ENCODE results near the gene CSMD2.

The CSMD2 gene

GRCh38 chr1:33902486-33903209, 262.4 kb downstream of the CSMD2 start:
- H2AFZ ChIP-seq (ENCODE audit: low read depth, low read length) = no peak overlapping the region
- peaks cover 7% of the 10 kb centered on the region for H3K27me3 ChIP-seq (ENCODE audit: insufficient read depth, low read length)
- H3K36me3 ChIP-seq (ENCODE audit: insufficient read depth, low read length) = no peaks in the 10 kb centered on the region
- H3K4me3 ChIP-seq (ENCODE audit: low read length) = no peak overlapping the region
- no peaks in the 10 kb centered on the region for H3K9me3 ChIP-seq (ENCODE audit: low read length)
- no peaks in the 10 kb centered on the region for H3K4me1 ChIP-seq (ENCODE audit: insufficient read depth, low read length)

- no peaks in the 10 kb centered on the region for H3K36me3 ChIP-seq (ENCODE audit: insufficient read depth, low read length)
- peaks cover 7% of the 10 kb centered on the region for H3K27me3 ChIP-seq (ENCODE audit: insufficient read depth, low read length)
- H3K4me1 ChIP-seq (ENCODE audit: insufficient read depth, low read length) = no peaks in the 10 kb centered on the region
- no peaks in the 10 kb centered on the region for H3K9me3 ChIP-seq (ENCODE audit: low read length)
- H3K4me3 ChIP-seq (ENCODE audit: low read length) = no peak overlapping the region
- no peak overlapping the region for H2AFZ ChIP-seq (ENCODE audit: low read depth, low read length)
Measured at GRCh38 chr1:33899746-33900145, 265.3 kb downstream of the CSMD2 start.

DNA sequence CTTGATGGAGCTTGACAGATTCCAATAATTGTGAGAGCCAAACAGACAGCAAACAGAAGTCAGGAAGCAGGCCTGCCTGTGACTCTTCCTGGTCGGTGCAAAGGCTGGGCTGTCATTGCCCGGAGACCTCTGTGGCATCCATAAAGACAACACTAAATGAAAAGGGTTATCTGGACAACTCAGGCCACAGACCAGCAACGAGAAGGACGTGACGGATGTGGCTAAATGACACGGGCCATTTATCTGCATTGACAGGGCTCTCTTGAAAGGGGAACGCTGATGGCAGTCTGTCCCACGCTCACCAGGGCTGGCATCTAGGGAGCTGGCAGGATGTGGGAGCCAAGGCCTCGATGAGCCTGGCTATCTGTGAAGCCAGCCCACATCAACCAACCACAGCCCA, 266.1 kb downstream of the CSMD2 start:
- H3K4me3 ChIP-seq (ENCODE audit: low read length) = no peak overlapping the region

GRCh38 chr1:33898406-33898805, 266.6 kb downstream of the CSMD2 start:
- no peak overlapping the region for H2AFZ ChIP-seq (ENCODE audit: low read depth, low read length)
- no peaks in the 10 kb centered on the region for H3K36me3 ChIP-seq (ENCODE audit: insufficient read depth, low read length)
- no peaks in the 10 kb centered on the region for H3K9me3 ChIP-seq (ENCODE audit: low read length)
- H3K4me1 ChIP-seq (ENCODE audit: insufficient read depth, low read length) = no peaks in the 10 kb centered on the region
- peaks cover 5% of the 10 kb centered on the region for H3K27me3 ChIP-seq (ENCODE audit: insufficient read depth, low read length)
- no peak overlapping the region for H3K4me3 ChIP-seq (ENCODE audit: low read length)

More for the DNA sequence above, 266.1 kb downstream of the CSMD2 start:
- H3K9me3 ChIP-seq (ENCODE audit: low read length) = no peaks in the 10 kb centered on the region
- no peaks in the 10 kb centered on the region for H3K4me1 ChIP-seq (ENCODE audit: insufficient read depth, low read length)
- H3K36me3 ChIP-seq (ENCODE audit: insufficient read depth, low read length) = no peaks in the 10 kb centered on the region
- H2AFZ ChIP-seq (ENCODE audit: low read depth, low read length) = no peak overlapping the region
- peaks cover 7% of the 10 kb centered on the region for H3K27me3 ChIP-seq (ENCODE audit: insufficient read depth, low read length)

DNA sequence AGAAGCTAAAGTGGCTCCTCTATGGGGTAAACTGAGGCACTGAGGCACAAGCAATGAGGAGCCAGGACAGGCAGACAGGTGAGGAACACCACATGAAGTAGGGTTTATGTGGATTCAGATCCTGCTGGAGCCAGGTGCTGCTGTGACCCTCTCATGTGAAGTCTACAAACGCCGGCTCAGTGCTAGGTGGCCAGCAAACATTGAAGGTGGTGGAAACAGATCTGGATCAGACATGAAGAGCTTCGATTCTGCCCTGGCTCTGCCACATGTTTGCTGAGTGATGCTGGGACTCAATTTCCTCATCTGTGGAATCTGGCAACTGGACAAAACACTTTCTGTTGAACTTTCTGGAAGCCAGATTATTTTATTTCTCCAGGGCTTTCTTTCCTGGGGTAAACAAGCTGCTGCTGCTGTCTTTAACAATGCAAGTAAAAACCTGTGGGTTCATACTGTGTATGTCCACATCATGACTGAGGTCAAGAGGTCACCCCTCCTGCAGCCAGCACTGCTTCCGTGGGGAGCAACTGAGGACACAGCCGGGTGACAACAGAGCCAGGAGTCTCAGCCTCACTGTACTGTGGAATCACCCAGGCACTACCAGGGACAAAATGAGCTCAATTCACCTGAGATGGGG, 267.8 kb downstream of the CSMD2 start:
- H3K27me3 ChIP-seq (ENCODE audit: insufficient read depth, low read length) = peaks cover 4% of the 10 kb centered on the region
- H3K4me3 ChIP-seq (ENCODE audit: low read length) = no peak overlapping the region
- H3K4me1 ChIP-seq (ENCODE audit: insufficient read depth, low read length) = no peaks in the 10 kb centered on the region
- H3K9me3 ChIP-seq (ENCODE audit: low read length) = no peaks in the 10 kb centered on the region
- no peaks in the 10 kb centered on the region for H3K36me3 ChIP-seq (ENCODE audit: insufficient read depth, low read length)
- no peak overlapping the region for H2AFZ ChIP-seq (ENCODE audit: low read depth, low read length)

DNA sequence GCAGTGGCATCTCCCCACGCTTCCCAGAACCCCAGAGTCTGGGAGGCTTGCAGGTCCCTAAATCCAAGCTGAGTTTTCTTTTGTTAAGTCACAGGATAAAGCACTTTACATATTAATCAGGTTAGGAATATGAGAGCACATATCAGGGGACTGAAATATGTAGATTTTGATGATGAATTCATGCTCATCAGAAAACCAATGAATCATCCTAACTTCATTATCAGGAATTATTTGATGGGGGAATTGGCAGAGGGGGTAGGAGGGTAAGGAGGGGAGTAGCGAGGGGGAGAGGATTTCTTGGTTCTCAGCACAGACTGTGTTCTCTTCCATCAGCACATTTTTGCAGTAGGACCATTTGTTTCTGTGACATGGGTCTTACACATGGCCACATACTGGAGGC, 269.1 kb downstream of the CSMD2 start:
- no peaks in the 10 kb centered on the region for H3K9me3 ChIP-seq (ENCODE audit: low read length)
- H2AFZ ChIP-seq (ENCODE audit: low read depth, low read length) = no peak overlapping the region
- no peaks in the 10 kb centered on the region for H3K36me3 ChIP-seq (ENCODE audit: insufficient read depth, low read length)
- H3K27me3 ChIP-seq (ENCODE audit: insufficient read depth, low read length) = peaks cover 4% of the 10 kb centered on the region
- H3K4me3 ChIP-seq (ENCODE audit: low read length) = no peak overlapping the region
- no peaks in the 10 kb centered on the region for H3K4me1 ChIP-seq (ENCODE audit: insufficient read depth, low read length)

- Histone ChIP-seq H2AFZ (ENCODE audit: low read depth, low read length) (no peak overlapping the region), H3K4me1 (ENCODE audit: insufficient read depth, low read length) (no peaks in the 10 kb centered on the region), H3K9me3 (ENCODE audit: low read length) (no peaks in the 10 kb centered on the region), H3K27me3 (ENCODE audit: insufficient read depth, low read length) (peaks cover 4% of the 10 kb centered on the region), H3K36me3 (ENCODE audit: insufficient read depth, low read length) (no peaks in the 10 kb centered on the region), H3K4me3 (ENCODE audit: low read length) (no peak overlapping the region)
Measured at GRCh38 chr1:33895396-33895795, 269.6 kb downstream of the CSMD2 start.

- no peaks in the 10 kb centered on the region for H3K27me3 ChIP-seq (ENCODE audit: insufficient read depth, low read length)
- H3K4me3 ChIP-seq (ENCODE audit: low read length) = no peak overlapping the region
- H2AFZ ChIP-seq (ENCODE audit: low read depth, low read length) = no peak overlapping the region
- no peaks in the 10 kb centered on the region for H3K9me3 ChIP-seq (ENCODE audit: low read length)
- no peaks in the 10 kb centered on the region for H3K36me3 ChIP-seq (ENCODE audit: insufficient read depth, low read length)
- no peaks in the 10 kb centered on the region for H3K4me1 ChIP-seq (ENCODE audit: insufficient read depth, low read length)
Measured at GRCh38 chr1:33893147-33893830, 271.7 kb downstream of the CSMD2 start.

DNA sequence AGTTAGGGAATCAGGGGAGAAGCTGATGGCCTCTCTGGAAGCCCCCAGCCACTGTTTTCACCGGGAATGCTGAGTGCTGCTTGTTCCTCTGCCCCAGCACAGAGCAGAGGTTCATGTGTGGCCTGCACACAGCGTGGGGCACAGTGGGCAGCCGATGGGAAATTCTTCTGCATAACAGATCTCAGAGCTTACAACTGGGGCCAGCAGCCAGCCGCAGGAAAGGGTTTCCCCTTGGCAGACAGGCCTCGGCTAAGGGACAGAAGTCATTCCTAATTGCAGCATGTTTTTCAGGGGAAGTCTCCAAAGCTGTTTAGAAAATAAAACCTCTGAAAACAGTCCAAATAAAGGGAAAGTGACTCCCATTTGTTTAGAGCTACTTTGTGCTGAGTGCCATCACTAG, 278.5 kb downstream of the CSMD2 start:
- no peaks in the 10 kb centered on the region for H3K9me3 ChIP-seq (ENCODE audit: low read length)
- H3K36me3 ChIP-seq (ENCODE audit: insufficient read depth, low read length) = no peaks in the 10 kb centered on the region
- H3K4me1 ChIP-seq (ENCODE audit: insufficient read depth, low read length) = no peaks in the 10 kb centered on the region
- H2AFZ ChIP-seq (ENCODE audit: low read depth, low read length) = no peak overlapping the region
- no peaks in the 10 kb centered on the region for H3K27me3 ChIP-seq (ENCODE audit: insufficient read depth, low read length)
- H3K4me3 ChIP-seq (ENCODE audit: low read length) = no peak overlapping the region

DNA sequence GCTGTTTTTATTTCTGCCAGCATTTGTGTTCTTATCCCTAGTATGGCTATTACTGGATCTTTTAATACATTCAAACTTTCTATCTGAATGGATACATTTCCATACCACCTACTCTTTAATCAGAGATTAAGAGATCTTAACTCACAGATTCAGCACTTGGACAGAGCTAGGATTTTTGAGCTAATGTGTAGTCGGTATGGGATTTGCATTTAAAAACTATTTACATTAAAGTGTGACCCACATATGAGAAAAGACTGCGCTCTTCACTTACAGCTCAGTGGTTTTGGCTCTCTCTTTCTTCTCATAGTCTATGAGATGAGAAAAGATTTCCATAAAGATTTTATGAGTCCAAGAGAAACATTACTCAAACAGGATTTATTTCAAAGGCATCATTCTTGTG, 284.7 kb downstream of the CSMD2 start:
- Histone ChIP-seq H3K36me3 (ENCODE audit: insufficient read depth, low read length) (no peaks in the 10 kb centered on the region), H2AFZ (ENCODE audit: low read depth, low read length) (no peak overlapping the region), H3K27me3 (ENCODE audit: insufficient read depth, low read length) (no peaks in the 10 kb centered on the region)

GRCh38 chr1:33878392-33878791, 286.6 kb downstream of the CSMD2 start:
- Histone ChIP-seq H3K9me3 (ENCODE audit: low read length) (no peaks in the 10 kb centered on the region), H3K27me3 (ENCODE audit: insufficient read depth, low read length) (no peaks in the 10 kb centered on the region), H2AFZ (ENCODE audit: low read depth, low read length) (no peak overlapping the region), H3K4me3 (ENCODE audit: low read length) (no peak overlapping the region), H3K36me3 (ENCODE audit: insufficient read depth, low read length) (no peaks in the 10 kb centered on the region), H3K4me1 (ENCODE audit: insufficient read depth, low read length) (no peaks in the 10 kb centered on the region)

More for the DNA sequence above, 284.7 kb downstream of the CSMD2 start:
- H3K4me3 ChIP-seq (ENCODE audit: low read length) = no peak overlapping the region
- no peaks in the 10 kb centered on the region for H3K9me3 ChIP-seq (ENCODE audit: low read length)
- H3K4me1 ChIP-seq (ENCODE audit: insufficient read depth, low read length) = no peaks in the 10 kb centered on the region

DNA sequence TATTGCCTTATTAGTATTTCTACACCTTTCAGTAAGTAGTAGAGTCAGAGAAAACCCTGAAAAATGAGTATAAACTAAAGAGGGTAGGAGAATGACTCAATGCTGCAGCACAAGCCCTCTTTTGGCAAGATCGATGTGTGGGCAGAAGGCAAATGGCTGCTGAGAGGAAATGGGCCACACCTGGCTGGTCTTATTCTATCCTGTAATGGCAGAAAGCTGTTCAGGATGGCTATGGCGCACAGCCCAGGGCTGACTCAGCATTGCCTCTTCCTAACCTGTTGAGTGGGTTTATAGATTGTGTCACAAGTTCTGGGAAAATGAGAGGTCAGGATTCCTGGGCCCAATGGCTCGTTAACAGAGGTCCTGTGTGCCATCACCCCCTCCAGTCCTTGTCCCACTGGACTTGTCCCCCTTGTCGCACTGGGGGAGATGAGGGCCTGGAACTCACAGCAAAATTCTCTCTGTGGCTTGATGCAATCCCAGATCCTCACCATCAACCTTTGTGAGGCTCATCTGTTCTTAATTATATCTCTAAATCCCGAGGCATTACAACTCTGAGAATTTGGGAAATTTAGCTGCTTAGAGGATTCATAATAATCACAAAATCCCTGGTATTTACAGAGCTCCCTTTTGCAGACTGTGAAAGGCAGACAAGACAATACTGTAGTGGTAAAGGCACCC, 287.9 kb downstream of the CSMD2 start:
- no peak overlapping the region for H2AFZ ChIP-seq (ENCODE audit: low read depth, low read length)
- no peaks in the 10 kb centered on the region for H3K4me1 ChIP-seq (ENCODE audit: insufficient read depth, low read length)
- no peaks in the 10 kb centered on the region for H3K9me3 ChIP-seq (ENCODE audit: low read length)
- H3K36me3 ChIP-seq (ENCODE audit: insufficient read depth, low read length) = no peaks in the 10 kb centered on the region
- H3K4me3 ChIP-seq (ENCODE audit: low read length) = no peak overlapping the region
- H3K27me3 ChIP-seq (ENCODE audit: insufficient read depth, low read length) = no peaks in the 10 kb centered on the region

GRCh38 chr1:33875862-33876261, 289.2 kb downstream of the CSMD2 start:
- Histone ChIP-seq H3K27me3 (ENCODE audit: insufficient read depth, low read length) (no peaks in the 10 kb centered on the region), H2AFZ (ENCODE audit: low read depth, low read length) (no peak overlapping the region), H3K9me3 (ENCODE audit: low read length) (no peaks in the 10 kb centered on the region), H3K36me3 (ENCODE audit: insufficient read depth, low read length) (no peaks in the 10 kb centered on the region), H3K4me1 (ENCODE audit: insufficient read depth, low read length) (no peaks in the 10 kb centered on the region), H3K4me3 (ENCODE audit: low read length) (no peak overlapping the region)
